Retinal pigment epithelial cell (primary cell): ENCODE results near the gene GORASP1.
A peak's percentile ranks its signal among the peaks of the same experiment; 100 is the strongest.

Experiments
- DNase-seq: peaks from one replicate; pipeline ENCODE4 v3.0.0-alpha.2; 2010; ENCODE audit warnings: low read depth
- H3K4me3 ChIP-seq: 2 replicates; pipeline ENCODE4 v1.5.1; 2011; ENCODE audit warnings: mild to moderate bottlenecking, low read length, control low read depth, moderate library complexity
- CTCF ChIP-seq: conservative IDR thresholded peaks from 2 replicates; pipeline ENCODE4 v1.5.1; 2011; ENCODE audit warnings: low read depth, low read length, control low read depth, inconsistent platforms

Gene GORASP1

GRCh38 chr3:39107388-39108199, at the start of gene GORASP1, which contains the start of gene TTC21A:
TSS of gene GORASP1 (minus strand) at chr3:39107627. CDS start at chr3:39107541, 86 bp downstream.
TSS of gene TTC21A (plus strand) at chr3:39107680. CDS start at chr3:39107838, 158 bp downstream.
- peak; percentile 59 for DNase-seq
- no peak for TF ChIP-seq CTCF
- peak within 1 kb of the TSS; percentile 90 for H3K4me3 ChIP-seq

- H3K4me3 ChIP-seq, result no peak overlapping the region
- no peak for DNase-seq
- TF ChIP-seq CTCF, result no peak
Observed at GRCh38 chr3:39156421-39156820, 49.0 kb upstream of the GORASP1 start.

- no peak overlapping the region for H3K4me3 ChIP-seq
- no peak for DNase-seq
- TF ChIP-seq CTCF, result no peak
Observed at GRCh38 chr3:39154280-39155021, 47.0 kb upstream of the GORASP1 start.

- H3K4me3 ChIP-seq, result peak overlapping the region; percentile 36
- no peak for TF ChIP-seq CTCF
- no peak for DNase-seq
Observed at GRCh38 chr3:39153977-39154279, 46.5 kb upstream of the GORASP1 start.

GRCh38 chr3:39150803-39151631, 43.6 kb upstream of the GORASP1 start:
- H3K4me3 ChIP-seq, result peak overlapping the region; percentile 96
- TF ChIP-seq CTCF, result no peak
- DNase-seq, result peak; percentile 95

GRCh38 chr3:39150148-39150802, 42.8 kb upstream of the GORASP1 start:
- TF ChIP-seq CTCF, result no peak
- DNase-seq, result no peak
- peak overlapping the region; percentile 96 for H3K4me3 ChIP-seq
